Pancreas (tissue), 10 donors: ENCODE measurements around the gene SNRPB2. TPM values are rescaled to one million over a fixed set of nuclear protein-coding genes. Genes with fewer than 3 reads are reported as not detected.

Source experiments
- ATAC-seq, 4 donors: fragments of 200-7000 bp; cut with Tn5 transposase; one replicate each; pipeline versions ENCODE4 v1.8.0 to v1.9.1; 2020; ENCODE audit warnings: mild to moderate bottlenecking in 4 of 4, moderate library complexity in 4 of 4
- DNase-seq, 6 donors: peaks; one replicate each; pipeline ENCODE4 v3.0.0-alpha.2; 2020
- FAIRE-seq: peaks from 2 replicates; lab custom pipeline; 2012; peaks lifted over from hg19 to GRCh38; lab: Jason Lieb, UNC
- H3K27ac ChIP-seq, 4 donors: fragments of 200-600 bp; sonication (generic); 1 replicate in 3 of 4; 2 replicates in 1 of 4; pipeline versions ENCODE4 v1.5.0 to v1.8.0; 2020
- H3K27me3 ChIP-seq, 4 donors: fragments of 200-600 bp; one replicate each; pipeline ENCODE4 v1.8.0; 2021
- H3K36me3 ChIP-seq, 3 donors: fragments of 200-600 bp; sonication (generic) in 1 of 3; one replicate each; pipeline versions ENCODE4 v1.5.0 to v1.8.0; 2020 to 2021
- H3K4me1 ChIP-seq, 3 donors: fragments of 200-600 bp; one replicate each; pipeline ENCODE4 v1.8.0; 2021
- H3K4me3 ChIP-seq, 4 donors: fragments of 200-600 bp; sonication (generic) in 2 of 4; one replicate each; pipeline versions ENCODE4 v1.5.0 to v1.8.0; 2020 to 2021
- H3K9me3 ChIP-seq, 4 donors: fragments of 200-600 bp; one replicate each; pipeline ENCODE4 v1.8.0; 2021
- CTCF ChIP-seq, 4 donors: fragments of 200-600 bp; sonication (generic) in 3 of 4; IDR thresholded peaks; one replicate each; pipeline versions ENCODE4 v1.5.0 to v1.8.0; 2021; ENCODE audit warnings: antibody characterized with exemption in 4 of 4
- WGBS, 2 donors: extraction: QIAGEN DNeasy Blood & Tissue Kit; methylation state at CpG; one replicate each; pipeline ENCODE4 v1.1.7; 2013; 5-methylcytosine and 5-hydroxymethylcytosine counted together
- intact Hi-C, 3 donors: fragments of 100-400 bp; cut with DNase I; formaldehyde crosslinking; loops; one replicate each; pipeline versions ENCODE4 v1.11.1 to v1.14.2; 2022
- polyA plus RNA-seq, 2 donors: library from polyadenylated mRNA; stranded (reverse); fragments of 200-250 nt; gene quantifications; one replicate each; pipeline ENCODE4 v1.2.3, GENCODE V29; 2013
- total RNA-seq, 6 donors: library from RNA; stranded (reverse); fragmentation: NEBNext Ultra II Directional in 4 of 6; extraction: Animal tissue kit (Norgen Biotek cat#: 25700) in 4 of 6; gene quantifications; one replicate each; pipeline versions ENCODE4 v1.2.1 to v1.2.4, GENCODE V29; 2021 to 2023
- donor health status: healthy with polysubstance abuse.
- donor health status: DM: no; HTN: no; CAD: no; lungs with moderate emphysema.
- donor health status: DM: no; HTN: no; CAD: no.
- donor health status: control.
- donor health status: control.
- donor health status: Bipolar disorder and iron deficiency.
- donor health status: DM: yes; HTN: yes; CAD: no.
- donor health status: DM: no; HTN: no; CAD: no.
- donor health status: DM: no; HTN: no; CAD: no.
- donor health status: DM: yes; HTN: yes; CAD: no.

SNRPB2 gene
- total and polyA plus RNA-seq, 8 donors: 8.2 to 26.9 (median 14.8) TPM

- H3K27me3 ChIP-seq: no peaks in the 10 kb centered on the region
- WGBS, 2 donors: 54 to 59% methylated on average over 4 of the region's 4 CpGs
Observed at GRCh38 chr20:16714751-16715150, 15.1 kb upstream of the SNRPB2 start.

GRCh38 chr20:16719421-16719820 lies 10.4 kb upstream of the SNRPB2 start:
- Histone ChIP-seq H3K4me1 (no peaks in the 10 kb centered on the region), H3K36me3 (no peaks in the 10 kb centered on the region), H3K9me3 (no peaks in the 10 kb centered on the region), H3K27ac (no peak overlapping the region), H3K27me3 (peaks cover 0 to 6% (median 0%) of the 10 kb centered on the region in 4 donors), H3K4me3 (no peak overlapping the region)
- FAIRE-seq: no peak
- ATAC-seq: no peak
- DNase-seq: no peak
- intact Hi-C loops: no loop called here
- no peak for TF ChIP-seq CTCF (IDR thresholded peaks at IDR 0.05)
- WGBS, 2 donors: 52 to 59% methylated on average over 1 of the region's 1 CpG

More at GRCh38 chr20:16714751-16715150, 15.1 kb upstream of the SNRPB2 start:
- TF ChIP-seq CTCF (IDR thresholded peaks at IDR 0.05): no peak
- intact Hi-C loops: no loop called here
- Histone ChIP-seq H3K27ac (no peak overlapping the region), H3K9me3 (no peaks in the 10 kb centered on the region), H3K4me3 (no peak overlapping the region), H3K36me3 (no peaks in the 10 kb centered on the region), H3K4me1 (no peaks in the 10 kb centered on the region)
- ATAC-seq (no peak), FAIRE-seq (no peak), DNase-seq (no peak)

GRCh38 chr20:16729080-16729479 lies 746 bp upstream of the SNRPB2 start:
- peaks cover 7 to 8% (median 8%) of the 10 kb centered on the region in 3 donors for H3K4me1 ChIP-seq
- peaks cover 0 to 32% (median 4%) of the 10 kb centered on the region in 4 donors for H3K27me3 ChIP-seq
- H3K4me3 ChIP-seq: peak overlapping the region in 3 of 4 donors; percentile 37 to 95 (median 94)
- FAIRE-seq (no peak), DNase-seq (no peak), ATAC-seq (no peak)
- H3K9me3 ChIP-seq: no peaks in the 10 kb centered on the region
- WGBS, 2 donors: 87 to 88% methylated on average over 1 of the region's 1 CpG
- no peak overlapping the region for H3K27ac ChIP-seq
- intact Hi-C loops: no loop called here
- TF ChIP-seq CTCF (IDR thresholded peaks at IDR 0.05): no peak
- H3K36me3 ChIP-seq: peaks cover 0 to 13% (median 0%) of the 10 kb centered on the region in 3 donors

- WGBS, 2 donors: 88 to 90% methylated on average over 4 of the region's 4 CpGs
- DNase-seq (no peak), ATAC-seq (no peak), FAIRE-seq (no peak)
- Histone ChIP-seq H3K9me3 (no peaks in the 10 kb centered on the region), H3K36me3 (peaks cover 0 to 25% (median 8%) of the 10 kb centered on the region in 3 donors), H3K27ac (no peak overlapping the region), H3K27me3 (peaks cover 0 to 12% (median 2%) of the 10 kb centered on the region in 4 donors), H3K4me3 (no peak overlapping the region), H3K4me1 (peaks cover 7 to 8% (median 8%) of the 10 kb centered on the region in 3 donors)
- intact Hi-C loops: no loop called here
- no peak for TF ChIP-seq CTCF (IDR thresholded peaks at IDR 0.05)
Observed at GRCh38 chr20:16732506-16733152, 2.8 kb downstream of the SNRPB2 start.
